ENCODE data around the gene KRTAP5-4.
A peak's percentile ranks its signal among the peaks of the same experiment; 100 is the strongest.

KRTAP5-4 gene

GRCh38 chr11:1637628-1638027 is 15.7 kb upstream of the KRTAP5-4 start:
- FAIRE-seq (no peak), DNase-seq (ENCODE audit: insufficient read length, low spot score) (no peak)
- TF ChIP-seq POLR2A (IDR thresholded peaks at IDR 0.05; ENCODE audit: low read depth, low read length), result no peak

- FAIRE-seq, result no peak
- no peak for DNase-seq (ENCODE audit: insufficient read length, low spot score)
- no peak for TF ChIP-seq POLR2A (IDR thresholded peaks at IDR 0.05; ENCODE audit: low read depth, low read length)
Measured at GRCh38 chr11:1636291-1636950, 14.5 kb upstream of the KRTAP5-4 start.

GRCh38 chr11:1633864-1634263 is 11.9 kb upstream of the KRTAP5-4 start:
- FAIRE-seq (no peak), DNase-seq (ENCODE audit: insufficient read length, low spot score) (no peak)
- no peak for TF ChIP-seq POLR2A (IDR thresholded peaks at IDR 0.05; ENCODE audit: low read depth, low read length)

- FAIRE-seq (no peak), DNase-seq (ENCODE audit: insufficient read length, low spot score) (no peak)
- TF ChIP-seq POLR2A (IDR thresholded peaks at IDR 0.05; ENCODE audit: low read depth, low read length), result no peak
Measured at GRCh38 chr11:1632053-1632714, 10.2 kb upstream of the KRTAP5-4 start.

- DNase-seq (ENCODE audit: insufficient read length, low spot score) (no peak), FAIRE-seq (no peak)
- no peak for TF ChIP-seq POLR2A (IDR thresholded peaks at IDR 0.05; ENCODE audit: low read depth, low read length)
Measured at GRCh38 chr11:1631066-1631568, 9.2 kb upstream of the KRTAP5-4 start.

GRCh38 chr11:1630271-1630670 is 8.3 kb upstream of the KRTAP5-4 start:
- no peak for TF ChIP-seq POLR2A (IDR thresholded peaks at IDR 0.05; ENCODE audit: low read depth, low read length)
- no peak for FAIRE-seq
- no peak for DNase-seq (ENCODE audit: insufficient read length, low spot score)

- no peak for DNase-seq (ENCODE audit: insufficient read length, low spot score)
- no peak for TF ChIP-seq POLR2A (IDR thresholded peaks at IDR 0.05; ENCODE audit: low read depth, low read length)
- FAIRE-seq, result no peak
Measured at GRCh38 chr11:1629326-1630185, 7.6 kb upstream of the KRTAP5-4 start, which contains the start of gene KRTAP5-5. Gene KRTAP5-5, plus strand, starts transcription at chr11:1629775. Its CDS starts 66 bp downstream, at chr11:1629841.

- TF ChIP-seq POLR2A (IDR thresholded peaks at IDR 0.05; ENCODE audit: low read depth, low read length), result no peak
- DNase-seq (ENCODE audit: insufficient read length, low spot score) (peak; percentile 67), FAIRE-seq (no peak)
Measured at GRCh38 chr11:1628506-1629325, 6.8 kb upstream of the KRTAP5-4 start.

- DNase-seq (ENCODE audit: insufficient read length, low spot score) (no peak), FAIRE-seq (no peak)
- no peak for TF ChIP-seq POLR2A (IDR thresholded peaks at IDR 0.05; ENCODE audit: low read depth, low read length)
Measured at GRCh38 chr11:1625541-1625940, 3.6 kb upstream of the KRTAP5-4 start.

GRCh38 chr11:1624621-1625020 is 2.7 kb upstream of the KRTAP5-4 start:
- no peak for DNase-seq (ENCODE audit: insufficient read length, low spot score)
- TF ChIP-seq POLR2A (IDR thresholded peaks at IDR 0.05; ENCODE audit: low read depth, low read length), result no peak
- FAIRE-seq, result no peak

GRCh38 chr11:1623716-1624115 is 1.8 kb upstream of the KRTAP5-4 start:
- FAIRE-seq, result no peak
- TF ChIP-seq POLR2A (IDR thresholded peaks at IDR 0.05; ENCODE audit: low read depth, low read length), result no peak
- DNase-seq (ENCODE audit: insufficient read length, low spot score), result no peak

- DNase-seq (ENCODE audit: insufficient read length, low spot score) (no peak), FAIRE-seq (no peak)
Measured at GRCh38 chr11:1619449-1619848, 2.5 kb downstream of the KRTAP5-4 start.

GRCh38 chr11:1618231-1618630 is 3.7 kb downstream of the KRTAP5-4 start:
- no peak for TF ChIP-seq POLR2A (IDR thresholded peaks at IDR 0.05; ENCODE audit: low read depth, low read length)
- DNase-seq (ENCODE audit: insufficient read length, low spot score) (no peak), FAIRE-seq (no peak)

More at GRCh38 chr11:1619449-1619848, 2.5 kb downstream of the KRTAP5-4 start:
- no peak for TF ChIP-seq POLR2A (IDR thresholded peaks at IDR 0.05; ENCODE audit: low read depth, low read length)
